ENCODE data around the gene OR10J4.

The OR10J4 gene

GRCh38 chr1:159473335-159473734, 41.3 kb downstream of the OR10J4 start:
- CTCF ChIA-PET = no interaction called here
- POLR2A ChIA-PET = no interaction called here
- no peak for TF ChIP-seq CTCF (IDR thresholded peaks at IDR 0.05; ENCODE audit: control extremely low read depth, extremely low read depth, low read depth, missing control alignments)
- no peak for DNase-seq (ENCODE audit: extremely low spot score)

GRCh38 chr1:159474926-159475325, 42.9 kb downstream of the OR10J4 start:
- ChIA-PET CTCF (no interaction called here), POLR2A (no interaction called here)
- no peak for DNase-seq (ENCODE audit: extremely low spot score)
- TF ChIP-seq CTCF (IDR thresholded peaks at IDR 0.05; ENCODE audit: control extremely low read depth, extremely low read depth, low read depth, missing control alignments) = no peak

Measured in GM10248 (cell line).